HEK293T (cell line): Measurements from ENCODE around the gene SEC23IP.

Source experiments
- CTCF ChIA-PET: fragments of 350-600 bp; formaldehyde crosslinking; extraction: SDS; loops from one replicate; lab custom pipeline; 2021; ENCODE audit warnings: antibody characterized with exemption, inconsistent platforms; lab: Yijun Ruan, JAX
- POLR2A ChIA-PET: fragments of 350-600 bp; formaldehyde crosslinking; extraction: SDS; loops from one replicate; lab custom pipeline; 2020; ENCODE audit warnings: antibody characterized with exemption, inconsistent platforms; lab: Yijun Ruan, JAX
- DNase-seq: peaks from one replicate; pipeline ENCODE4 v3.0.0; 2012; ENCODE audit warnings: mixed read lengths; ENCODE audit errors: extremely low spot score
- ARNT ChIP-seq: fragments of 450-650 bp; IDR thresholded peaks from 2 replicates; pipeline ENCODE4 v1.6.1; 2017; ENCODE audit warnings: mild to moderate bottlenecking
- BHLHE40 ChIP-seq: fragments of 450-650 bp; IDR thresholded peaks from 2 replicates; pipeline ENCODE4 v1.6.1; 2016; ENCODE audit warnings: mild to moderate bottlenecking, moderate library complexity, borderline replicate concordance
- CTBP1 ChIP-seq: fragments of 450-650 bp; IDR thresholded peaks from 2 replicates; pipeline ENCODE4 v1.6.1; 2016; ENCODE audit warnings: borderline replicate concordance
- ELF4 ChIP-seq: fragments of 450-650 bp; IDR thresholded peaks from 2 replicates; pipeline ENCODE4 v1.6.1; 2017; ENCODE audit warnings: antibody characterized with exemption
- FOXA1 ChIP-seq: fragments of 450-650 bp; IDR thresholded peaks from 2 replicates; pipeline ENCODE4 v1.6.1; 2016; ENCODE audit warnings: mild to moderate bottlenecking
- FOXK2 ChIP-seq: fragments of 450-650 bp; IDR thresholded peaks from 2 replicates; pipeline ENCODE4 v1.6.1; 2016; ENCODE audit warnings: mild to moderate bottlenecking
- FOXM1 ChIP-seq: fragments of 450-650 bp; IDR thresholded peaks from 2 replicates; pipeline ENCODE4 v1.6.1; 2017; ENCODE audit warnings: mild to moderate bottlenecking, borderline replicate concordance
- HDGF ChIP-seq: fragments of 450-650 bp; IDR thresholded peaks from 2 replicates; pipeline ENCODE4 v1.6.1; 2017; ENCODE audit warnings: antibody characterized with exemption, borderline replicate concordance
- L3MBTL2 ChIP-seq: fragments of 450-650 bp; conservative IDR thresholded peaks from 2 replicates; pipeline ENCODE4 v1.6.1; 2016; ENCODE audit warnings: mild to moderate bottlenecking
- LEF1 ChIP-seq: fragments of 450-650 bp; IDR thresholded peaks from 2 replicates; pipeline ENCODE4 v1.6.1; 2017; ENCODE audit warnings: mild to moderate bottlenecking, borderline replicate concordance
- NFRKB ChIP-seq: fragments of 450-650 bp; IDR thresholded peaks from 2 replicates; pipeline ENCODE4 v1.6.1; 2016; ENCODE audit warnings: mild to moderate bottlenecking, moderate library complexity
- PKNOX1 ChIP-seq: fragments of 450-650 bp; IDR thresholded peaks from 2 replicates; pipeline ENCODE4 v1.6.1; 2016
- SP1 ChIP-seq: fragments of 450-650 bp; IDR thresholded peaks from 2 replicates; pipeline ENCODE4 v1.6.1; 2017
- SUZ12 ChIP-seq: fragments of 450-650 bp; IDR thresholded peaks from 2 replicates; pipeline ENCODE4 v1.6.1; 2016; ENCODE audit warnings: mild to moderate bottlenecking
- TARDBP ChIP-seq: fragments of 450-650 bp; IDR thresholded peaks from 2 replicates; pipeline ENCODE4 v1.6.1; 2016
- ZNF384 ChIP-seq: fragments of 450-650 bp; IDR thresholded peaks from 2 replicates; pipeline ENCODE4 v1.6.1; 2016

Gene SEC23IP

GRCh38 chr10:119942973-119943372 lies 50.4 kb downstream of the SEC23IP start:
- CTCF ChIA-PET = no interaction called here
- DNase-seq = no peak
- no peak for TF ChIP-seq HDGF
- no peak for TF ChIP-seq BHLHE40
- TF ChIP-seq FOXK2 = no peak
- no peak for TF ChIP-seq CTBP1
- no peak for TF ChIP-seq LEF1
- TF ChIP-seq FOXA1 = no peak
- no peak for TF ChIP-seq ARNT
- no peak for TF ChIP-seq PKNOX1
- TF ChIP-seq FOXM1 = no peak
- TF ChIP-seq SUZ12 = no peak
- no peak for TF ChIP-seq SP1
- no peak for TF ChIP-seq ELF4
- TF ChIP-seq TARDBP = no peak
- TF ChIP-seq ZNF384 = no peak
- TF ChIP-seq L3MBTL2 = no peak
- POLR2A ChIA-PET = interaction anchor here (1.2 kb wide), 1 partner anchor 50 kb away, joined by 3 read pairs; the partner anchor contains the start of gene SEC23IP

GRCh38 chr10:119945805-119946204 lies 53.3 kb downstream of the SEC23IP start:
- no peak for TF ChIP-seq ZNF384
- TF ChIP-seq FOXM1 = no peak
- no peak for TF ChIP-seq L3MBTL2
- no peak for TF ChIP-seq FOXK2
- no peak for TF ChIP-seq LEF1
- TF ChIP-seq NFRKB = no peak
- no peak for TF ChIP-seq BHLHE40
- CTCF ChIA-PET = no interaction called here
- POLR2A ChIA-PET = no interaction called here
- DNase-seq = no peak

GRCh38 chr10:119947300-119947699 lies 54.8 kb downstream of the SEC23IP start:
- CTCF ChIA-PET = no interaction called here
- no peak for DNase-seq
- POLR2A ChIA-PET = no interaction called here
- no peak for TF ChIP-seq LEF1
- no peak for TF ChIP-seq FOXK2
- no peak for TF ChIP-seq ZNF384
- TF ChIP-seq TARDBP = no peak
- TF ChIP-seq FOXA1 = no peak
- no peak for TF ChIP-seq ELF4
- no peak for TF ChIP-seq PKNOX1
- TF ChIP-seq HDGF = no peak
- no peak for TF ChIP-seq ARNT
- TF ChIP-seq NFRKB = no peak
- no peak for TF ChIP-seq FOXM1
- no peak for TF ChIP-seq SUZ12
- TF ChIP-seq L3MBTL2 = no peak
- no peak for TF ChIP-seq SP1
- TF ChIP-seq CTBP1 = no peak

- TF ChIP-seq LEF1 = no peak
- TF ChIP-seq L3MBTL2 = no peak
- TF ChIP-seq TARDBP = no peak
- no peak for TF ChIP-seq HDGF
- TF ChIP-seq NFRKB = no peak
- no peak for DNase-seq
- CTCF ChIA-PET = interaction anchor here (0.6 kb wide), 1 partner anchor 1740 kb away, joined by 3 read pairs; no protein-coding TSS in a partner anchor
- POLR2A ChIA-PET = no interaction called here
Measured at GRCh38 chr10:119957451-119957850, 64.9 kb downstream of the SEC23IP start.

GRCh38 chr10:119962837-119963236 lies 70.3 kb downstream of the SEC23IP start:
- ChIA-PET CTCF (no interaction called here), POLR2A (no interaction called here)
- TF ChIP-seq SUZ12 = no peak
- TF ChIP-seq ELF4 = no peak
- TF ChIP-seq TARDBP = no peak
- no peak for TF ChIP-seq CTBP1
- no peak for TF ChIP-seq PKNOX1
- no peak for TF ChIP-seq FOXK2
- DNase-seq = no peak

- POLR2A ChIA-PET = no interaction called here
- DNase-seq = no peak
- CTCF ChIA-PET = no interaction called here
- no peak for TF ChIP-seq BHLHE40
- no peak for TF ChIP-seq CTBP1
- TF ChIP-seq L3MBTL2 = no peak
- no peak for TF ChIP-seq TARDBP
- no peak for TF ChIP-seq FOXK2
- no peak for TF ChIP-seq NFRKB
- no peak for TF ChIP-seq SUZ12
- TF ChIP-seq ZNF384 = no peak
- TF ChIP-seq PKNOX1 = no peak
- no peak for TF ChIP-seq ARNT
- TF ChIP-seq FOXM1 = no peak
Measured at GRCh38 chr10:119967066-119967465, 74.5 kb downstream of the SEC23IP start.
